SIG-M5 treated with dmso at 0.1 percent for 504 hours (cell line): ENCODE results near the gene TBPL2.

ENCODE experiments used
- DNase-seq: peaks from one replicate; lab custom pipeline; 2025; ENCODE audit not compliant: unreplicated experiment; lab: John Stamatoyannopoulos, UW

Gene TBPL2

GRCh38 chr14:55366271-55366670, 74.1 kb downstream of the TBPL2 start:
- no peak for DNase-seq
